Mucosa of gallbladder (tissue), 1 donor: ENCODE measurements around the gene FBLN5. TPM values are rescaled to one million over a fixed set of nuclear protein-coding genes. Genes with fewer than 3 reads are reported as not detected.
A peak's percentile ranks its signal among the peaks of the same experiment; 100 is the strongest.

Experiments
- DNase-seq: peaks from one replicate; pipeline ENCODE4 v3.0.0-alpha.2; 2020; ENCODE audit warnings: low spot score
- total RNA-seq: library from RNA; stranded (reverse); gene quantifications from one replicate; pipeline ENCODE4 v1.2.1, GENCODE V29; 2021
- donor health status: DM: no; HTN: no; CAD: no.

Gene FBLN5
- total RNA-seq, 1 donor from 2014 or later = 241 TPM

GRCh38 chr14:91831337-91831736 is 116.2 kb downstream of the FBLN5 start:
- DNase-seq = no peak

- peak; percentile 60 for DNase-seq
These were observed 116.7 kb downstream of the FBLN5 start for GRCh38 chr14:91830777-91831176.

GRCh38 chr14:91829511-91829910 is 118.0 kb downstream of the FBLN5 start:
- DNase-seq = no peak

- no peak for DNase-seq
These were observed 119.7 kb downstream of the FBLN5 start for GRCh38 chr14:91827746-91828145.

Other genes with a start within 250 kb of the FBLN5 start
- 10.5 TPM for gene CATSPERB, start 215.6 kb downstream of the FBLN5 start, total RNA-seq
- gene TC2N, start 80.2 kb downstream of the FBLN5 start, total RNA-seq = 104 TPM
- 83.0 TPM for gene TRIP11, start 92.4 kb upstream of the FBLN5 start, total RNA-seq
- 33.6 TPM for gene ATXN3, start 158.9 kb upstream of the FBLN5 start, total RNA-seq
- 124 TPM for gene NDUFB1, start 174.0 kb upstream of the FBLN5 start, total RNA-seq
- gene CPSF2, start 174.3 kb upstream of the FBLN5 start, total RNA-seq = 50.0 TPM